ENCODE results near the gene MGRN1.

GRCh38 chr16:4591706-4592470, 32.7 kb upstream of the MGRN1 start:
- no peak for TF ChIP-seq GATA2 (IDR thresholded peaks at IDR 0.05; ENCODE audit: low read depth, low read length)
- no peak for TF ChIP-seq GATA3 (IDR thresholded peaks at IDR 0.05; ENCODE audit: low read depth, low read length)
